GM06990 (cell line): ENCODE results near the gene TPPP2.

Experiments
- DNase-seq: peaks from one replicate; pipeline ENCODE4 v3.0.0-alpha.2; 2011; ENCODE audit not compliant: insufficient read length; ENCODE audit errors: extremely low read depth
- H3K27me3 ChIP-seq: replicated peaks from 2 replicates; pipeline ENCODE4 v1.6.0; 2011; ENCODE audit warnings: low read length; ENCODE audit not compliant: control insufficient read depth, insufficient read depth
- H3K36me3 ChIP-seq: 2 replicates; pipeline ENCODE4 v1.5.1; 2011; ENCODE audit warnings: low read length; ENCODE audit not compliant: control insufficient read depth, insufficient read depth
- H3K4me3 ChIP-seq: replicated peaks from 2 replicates; pipeline ENCODE4 v1.5.1; 2011; ENCODE audit warnings: low read depth, mild to moderate bottlenecking, control low read depth, low read length
- CTCF ChIP-seq: IDR thresholded peaks from 2 replicates; pipeline ENCODE4 v1.5.1; 2011; ENCODE audit warnings: low read length, control low read depth, mild to moderate bottlenecking, inconsistent platforms; ENCODE audit not compliant: insufficient read depth, poor library complexity, severe bottlenecking

The TPPP2 gene

GRCh38 chr14:21018286-21018685 is 11.7 kb upstream of the TPPP2 start:
- no peak overlapping the region for H3K4me3 ChIP-seq
- no peaks in the 10 kb centered on the region for H3K36me3 ChIP-seq
- DNase-seq: no peak
- no peaks in the 10 kb centered on the region; the same call in none of the 2 replicates for H3K27me3 ChIP-seq
- no peak for TF ChIP-seq CTCF

GRCh38 chr14:21018781-21019180 is 11.2 kb upstream of the TPPP2 start:
- DNase-seq: no peak
- no peaks in the 10 kb centered on the region for H3K36me3 ChIP-seq
- no peak for TF ChIP-seq CTCF
- H3K4me3 ChIP-seq: no peak overlapping the region
- H3K27me3 ChIP-seq: no peaks in the 10 kb centered on the region; the same call in none of the 2 replicates

DNA sequence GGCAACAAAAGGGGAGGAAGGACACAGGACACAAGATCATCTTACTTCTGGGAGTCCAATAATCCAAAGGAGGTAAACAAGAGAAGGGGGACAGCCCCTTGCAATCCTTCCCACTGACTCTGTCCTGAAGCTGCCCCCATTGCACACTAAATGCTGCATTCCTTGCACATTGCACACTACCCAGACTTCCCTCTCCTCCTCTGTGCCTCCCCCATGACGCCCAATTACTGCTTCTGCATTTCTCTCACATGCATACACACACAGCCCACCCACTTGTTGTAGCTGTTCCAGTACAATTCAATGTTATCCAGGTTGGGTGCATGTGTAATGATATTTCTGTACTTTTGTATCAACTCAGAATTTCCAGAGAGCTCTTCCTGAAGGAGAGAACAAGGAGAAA is 10.7 kb upstream of the TPPP2 start:
- peaks cover 2% of the 10 kb centered on the region for H3K27me3 ChIP-seq
- no peaks in the 10 kb centered on the region for H3K36me3 ChIP-seq
- H3K4me3 ChIP-seq: no peak overlapping the region
- no peak for TF ChIP-seq CTCF
- DNase-seq: no peak

- no peak for TF ChIP-seq CTCF
- DNase-seq: no peak
- H3K27me3 ChIP-seq: peaks cover 2% of the 10 kb centered on the region
- H3K4me3 ChIP-seq: no peak overlapping the region
- no peaks in the 10 kb centered on the region for H3K36me3 ChIP-seq
Observed at GRCh38 chr14:21020977-21021545, 9.0 kb upstream of the TPPP2 start.

GRCh38 chr14:21022686-21023085 is 7.3 kb upstream of the TPPP2 start:
- no peak for DNase-seq
- H3K4me3 ChIP-seq: no peak overlapping the region
- peaks cover 3% of the 10 kb centered on the region for H3K27me3 ChIP-seq
- no peaks in the 10 kb centered on the region for H3K36me3 ChIP-seq
- TF ChIP-seq CTCF: no peak

GRCh38 chr14:21023174-21023573 is 6.8 kb upstream of the TPPP2 start:
- H3K36me3 ChIP-seq: no peaks in the 10 kb centered on the region
- TF ChIP-seq CTCF: no peak
- DNase-seq: no peak
- H3K4me3 ChIP-seq: no peak overlapping the region
- H3K27me3 ChIP-seq: peaks cover 4% of the 10 kb centered on the region
